IPS-20b (cell line): ENCODE results near the gene CACNA1C.

Source experiments
- H3K27ac ChIP-seq: one replicate; pipeline ENCODE4 v1.5.1; 2013; ENCODE audit warnings: low read length
- H3K27me3 ChIP-seq: 2 replicates; pipeline ENCODE4 v1.6.1; 2013; ENCODE audit warnings: mild to moderate bottlenecking, low read length, inconsistent platforms; ENCODE audit not compliant: insufficient read depth
- H3K36me3 ChIP-seq: 2 replicates; pipeline ENCODE4 v1.6.1; 2013; ENCODE audit warnings: low read depth, mild to moderate bottlenecking, inconsistent platforms, low read length, moderate library complexity; ENCODE audit not compliant: insufficient read depth
- H3K4me1 ChIP-seq: 2 replicates; pipeline ENCODE4 v1.6.1; 2013; ENCODE audit warnings: mild to moderate bottlenecking, control low read depth, inconsistent platforms, low read length, moderate library complexity; ENCODE audit not compliant: insufficient read depth
- H3K4me3 ChIP-seq: 2 replicates; pipeline ENCODE4 v1.5.1; 2013; ENCODE audit warnings: mild to moderate bottlenecking, low read length, inconsistent platforms
- H3K9ac ChIP-seq: 2 replicates; pipeline ENCODE4 v1.6.1; 2013; ENCODE audit warnings: low read depth, mild to moderate bottlenecking, inconsistent platforms, low read length, moderate library complexity
- H3K9me3 ChIP-seq: 2 replicates; pipeline ENCODE4 v1.6.1; 2013; ENCODE audit warnings: mild to moderate bottlenecking, low read depth, low read length, inconsistent platforms; ENCODE audit not compliant: insufficient read depth

CACNA1C gene

GRCh38 chr12:2429032-2429431 is 376.2 kb downstream of the CACNA1C start:
- Histone ChIP-seq H3K27me3 (no peaks in the 10 kb centered on the region), H3K9ac (no peak overlapping the region), H3K27ac (no peak overlapping the region)

GRCh38 chr12:2431810-2432209 is 379.0 kb downstream of the CACNA1C start:
- no peak overlapping the region for H3K27ac ChIP-seq
- H3K9ac ChIP-seq: no peak overlapping the region
- H3K9me3 ChIP-seq: no peaks in the 10 kb centered on the region; the same call in 1 of the 2 replicates
- H3K36me3 ChIP-seq: no peaks in the 10 kb centered on the region
- no peak overlapping the region for H3K4me3 ChIP-seq
- no peaks in the 10 kb centered on the region for H3K27me3 ChIP-seq
- H3K4me1 ChIP-seq: no peaks in the 10 kb centered on the region

More at GRCh38 chr12:2429032-2429431, 376.2 kb downstream of the CACNA1C start:
- Histone ChIP-seq H3K4me3 (no peak overlapping the region), H3K36me3 (no peaks in the 10 kb centered on the region), H3K9me3 (peaks cover 3% of the 10 kb centered on the region), H3K4me1 (0 out of 2 replicates have a peak, but pooled peaks cover 5% of the 10 kb centered on the region)

GRCh38 chr12:2432856-2433255 is 380.1 kb downstream of the CACNA1C start:
- no peaks in the 10 kb centered on the region for H3K9me3 ChIP-seq

DNA sequence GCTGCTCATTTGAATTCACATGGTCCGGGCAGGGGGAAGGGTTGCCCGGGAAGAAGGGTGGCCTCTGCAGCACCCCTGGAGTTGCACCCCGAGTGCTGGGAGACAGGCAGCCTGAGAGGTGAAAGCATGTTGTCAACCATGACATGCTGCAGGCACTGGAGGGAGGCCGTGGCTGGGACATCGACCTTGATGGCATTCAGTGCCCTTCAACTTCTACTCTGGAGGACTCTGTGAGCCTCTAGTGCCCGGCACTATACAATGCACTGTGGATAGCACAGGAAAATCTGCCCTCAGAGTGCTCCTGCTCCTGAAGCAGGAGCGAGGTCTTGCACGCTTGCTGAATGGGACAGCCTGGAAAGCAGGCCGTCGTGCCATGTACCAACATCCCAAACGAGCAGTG is 382.7 kb downstream of the CACNA1C start:
- no peak overlapping the region for H3K9ac ChIP-seq
- no peaks in the 10 kb centered on the region for H3K4me1 ChIP-seq
- H3K4me3 ChIP-seq: no peak overlapping the region
- H3K36me3 ChIP-seq: no peaks in the 10 kb centered on the region
- H3K27ac ChIP-seq: no peak overlapping the region
- no peaks in the 10 kb centered on the region for H3K9me3 ChIP-seq
- no peaks in the 10 kb centered on the region for H3K27me3 ChIP-seq

More at GRCh38 chr12:2432856-2433255, 380.1 kb downstream of the CACNA1C start:
- Histone ChIP-seq H3K27me3 (no peaks in the 10 kb centered on the region), H3K36me3 (no peaks in the 10 kb centered on the region), H3K27ac (no peak overlapping the region), H3K4me1 (no peaks in the 10 kb centered on the region), H3K9ac (no peak overlapping the region), H3K4me3 (no peak overlapping the region)

DNA sequence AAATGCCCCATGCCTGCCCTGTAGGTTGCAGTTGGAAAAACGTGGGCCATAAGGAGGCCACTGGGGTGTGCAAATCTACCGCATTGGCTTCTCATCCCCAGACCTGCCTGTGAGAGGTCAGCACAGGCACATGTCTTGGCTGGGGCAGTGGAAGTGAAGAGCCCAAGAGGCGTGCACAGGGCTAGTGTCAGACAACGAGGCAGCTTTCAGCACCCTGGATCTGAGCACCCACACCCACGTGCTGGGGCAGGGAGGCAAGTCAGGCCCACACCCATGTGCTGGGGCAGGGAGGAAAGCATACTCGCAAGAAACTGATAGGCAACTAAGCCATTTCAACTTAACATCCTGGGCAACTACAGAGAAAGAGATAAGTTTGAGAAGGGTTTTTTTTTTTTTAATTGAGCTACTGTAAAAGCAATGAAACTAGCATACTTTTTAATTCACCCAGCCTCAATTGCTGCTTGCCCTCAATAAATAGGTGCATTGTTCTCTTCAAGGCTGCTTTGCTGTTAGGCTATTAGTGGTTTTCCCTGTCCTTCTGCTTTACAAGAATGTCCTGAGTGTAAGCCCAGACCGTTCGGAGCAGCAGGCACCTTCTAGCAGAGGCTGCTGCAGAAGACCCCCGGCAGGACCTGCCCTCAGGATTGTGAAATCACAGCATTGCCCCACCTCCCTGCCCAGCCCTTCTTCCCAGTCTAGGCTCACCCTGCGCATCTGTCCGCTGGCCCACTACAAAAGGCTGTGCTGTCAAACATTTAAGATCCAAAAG is 386.7 kb downstream of the CACNA1C start:
- Histone ChIP-seq H3K27ac (no peak overlapping the region), H3K4me3 (no peak overlapping the region), H3K4me1 (no peaks in the 10 kb centered on the region), H3K9ac (no peak overlapping the region), H3K36me3 (no peaks in the 10 kb centered on the region), H3K27me3 (no peaks in the 10 kb centered on the region), H3K9me3 (no peaks in the 10 kb centered on the region)

- no peak overlapping the region for H3K27ac ChIP-seq
- H3K4me3 ChIP-seq: no peak overlapping the region
- no peaks in the 10 kb centered on the region for H3K27me3 ChIP-seq
- no peak overlapping the region for H3K9ac ChIP-seq
- no peaks in the 10 kb centered on the region for H3K4me1 ChIP-seq
- H3K9me3 ChIP-seq: no peaks in the 10 kb centered on the region
- no peaks in the 10 kb centered on the region for H3K36me3 ChIP-seq
Measured at GRCh38 chr12:2443776-2444175, 391.0 kb downstream of the CACNA1C start.

GRCh38 chr12:2445968-2446367 is 393.2 kb downstream of the CACNA1C start:
- H3K36me3 ChIP-seq: no peaks in the 10 kb centered on the region
- H3K9me3 ChIP-seq: no peaks in the 10 kb centered on the region
- H3K27ac ChIP-seq: no peak overlapping the region
- no peaks in the 10 kb centered on the region for H3K4me1 ChIP-seq
- no peak overlapping the region for H3K9ac ChIP-seq
- H3K4me3 ChIP-seq: no peak overlapping the region
- no peaks in the 10 kb centered on the region for H3K27me3 ChIP-seq

DNA sequence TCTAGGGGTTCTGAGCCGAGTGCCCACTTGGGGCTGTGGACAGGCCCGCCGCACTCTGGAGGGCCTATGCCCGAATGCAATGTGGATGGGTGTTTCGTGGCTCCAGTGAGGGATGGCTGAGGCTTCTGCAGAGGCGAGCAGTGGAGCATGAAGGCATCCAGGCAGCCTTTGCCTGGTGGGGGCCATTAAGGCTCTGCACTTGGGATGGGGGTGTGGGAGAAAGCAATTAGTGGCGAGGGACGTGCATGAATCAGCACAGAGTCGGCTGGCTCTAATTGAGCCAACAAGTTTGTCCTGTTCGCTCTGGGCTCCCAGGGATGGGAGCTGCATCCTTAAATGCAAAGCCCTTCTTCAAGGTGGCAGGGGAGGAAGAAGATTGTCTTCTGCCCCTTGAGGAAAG is 395.1 kb downstream of the CACNA1C start:
- no peaks in the 10 kb centered on the region for H3K4me1 ChIP-seq
- H3K27ac ChIP-seq: no peak overlapping the region
- no peak overlapping the region for H3K9ac ChIP-seq
- no peak overlapping the region for H3K4me3 ChIP-seq
- H3K36me3 ChIP-seq: no peaks in the 10 kb centered on the region
- no peaks in the 10 kb centered on the region for H3K27me3 ChIP-seq
- no peaks in the 10 kb centered on the region for H3K9me3 ChIP-seq

DNA sequence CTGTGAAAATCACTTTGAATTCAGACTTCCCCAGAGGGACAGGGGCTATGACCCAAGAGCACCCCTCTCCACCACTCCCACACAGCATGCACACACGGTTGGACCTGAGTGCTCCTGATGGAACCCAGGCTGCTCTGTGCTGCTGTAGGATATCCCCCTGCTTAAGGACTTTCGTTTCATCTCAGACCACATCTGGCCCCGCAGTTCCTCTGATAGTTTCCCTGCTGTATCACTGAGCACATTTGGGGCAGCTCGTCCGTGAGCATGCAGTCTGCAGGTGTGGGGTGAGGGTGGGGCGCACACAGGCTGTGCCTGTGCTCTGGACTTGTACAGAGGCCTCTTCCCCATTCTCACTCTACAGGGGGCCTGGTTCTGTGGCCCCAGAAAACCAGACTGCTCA is 396.8 kb downstream of the CACNA1C start:
- Histone ChIP-seq H3K9me3 (no peaks in the 10 kb centered on the region), H3K27me3 (no peaks in the 10 kb centered on the region), H3K9ac (no peak overlapping the region), H3K4me3 (no peak overlapping the region), H3K4me1 (no peaks in the 10 kb centered on the region), H3K27ac (no peak overlapping the region), H3K36me3 (no peaks in the 10 kb centered on the region)

GRCh38 chr12:2450553-2450952 is 397.8 kb downstream of the CACNA1C start:
- Histone ChIP-seq H3K27me3 (no peaks in the 10 kb centered on the region), H3K4me3 (no peak overlapping the region), H3K4me1 (no peaks in the 10 kb centered on the region), H3K27ac (no peak overlapping the region), H3K9me3 (no peaks in the 10 kb centered on the region), H3K9ac (no peak overlapping the region), H3K36me3 (no peaks in the 10 kb centered on the region)

DNA sequence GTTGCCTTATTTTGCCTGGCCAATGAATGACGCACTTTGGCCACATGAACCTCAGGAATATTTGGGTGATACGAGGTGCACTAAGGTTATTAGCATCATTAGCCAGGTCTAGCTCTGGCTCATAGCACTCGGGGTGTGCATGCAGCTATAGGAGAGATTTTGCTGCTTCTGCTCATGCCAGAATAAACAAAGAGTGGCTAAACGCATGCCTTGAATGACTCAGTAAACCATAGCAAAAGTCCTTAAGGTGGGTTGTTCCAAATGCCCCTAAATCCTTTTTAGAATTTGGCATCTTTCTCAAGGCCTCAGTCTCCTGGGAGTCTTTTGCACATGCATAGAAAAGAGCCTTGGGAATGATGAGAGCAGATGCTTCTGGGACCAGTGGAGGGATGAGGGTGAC is 398.2 kb downstream of the CACNA1C start:
- Histone ChIP-seq H3K27me3 (no peaks in the 10 kb centered on the region), H3K9ac (no peak overlapping the region), H3K4me3 (no peak overlapping the region), H3K36me3 (no peaks in the 10 kb centered on the region), H3K4me1 (no peaks in the 10 kb centered on the region), H3K27ac (no peak overlapping the region), H3K9me3 (no peaks in the 10 kb centered on the region)

GRCh38 chr12:2451497-2451896 is 398.7 kb downstream of the CACNA1C start:
- no peak overlapping the region for H3K9ac ChIP-seq
- H3K9me3 ChIP-seq: no peaks in the 10 kb centered on the region
- no peak overlapping the region for H3K27ac ChIP-seq
- H3K4me3 ChIP-seq: no peak overlapping the region
- no peaks in the 10 kb centered on the region for H3K27me3 ChIP-seq
- H3K36me3 ChIP-seq: no peaks in the 10 kb centered on the region
- no peaks in the 10 kb centered on the region for H3K4me1 ChIP-seq
